Left ventricle myocardium inferior (tissue), 1 donor: ENCODE measurements around the gene TLL1. TPM values are rescaled to one million over a fixed set of nuclear protein-coding genes. Genes with fewer than 3 reads are reported as not detected.
A peak's percentile ranks its signal among the peaks of the same experiment; 100 is the strongest.

Experiments
- DNase-seq: peaks from one replicate; pipeline ENCODE4 v3.0.0-alpha.2; 2020
- H3K27ac ChIP-seq: fragments of 200-600 bp; replicated peaks from 2 replicates; pipeline ENCODE4 v1.8.0; 2021
- H3K27me3 ChIP-seq: fragments of 200-600 bp; 2 replicates; pipeline ENCODE4 v1.8.0; 2021; ENCODE audit warnings: low read depth
- H3K36me3 ChIP-seq: fragments of 200-600 bp; 2 replicates; pipeline ENCODE4 v1.8.0; 2021
- H3K4me1 ChIP-seq: fragments of 200-600 bp; 2 replicates; pipeline ENCODE4 v1.8.0; 2021
- H3K4me3 ChIP-seq: fragments of 200-600 bp; 2 replicates; pipeline ENCODE4 v1.8.0; 2021; ENCODE audit warnings: mild to moderate bottlenecking, moderate library complexity
- H3K9me3 ChIP-seq: fragments of 200-600 bp; replicated peaks from 2 replicates; pipeline ENCODE4 v1.8.0; 2021
- CTCF ChIP-seq: fragments of 200-600 bp; IDR thresholded peaks from 2 replicates; pipeline ENCODE4 v1.8.0; 2021; ENCODE audit warnings: antibody characterized with exemption, mild to moderate bottlenecking, borderline replicate concordance
- intact Hi-C: fragments of 100-400 bp; cut with micrococcal nuclease; formaldehyde crosslinking; loops from one replicate; pipeline ENCODE4 v1.11.0; 2022
- total RNA-seq: library from RNA; stranded (reverse); fragmentation: NEBNext Ultra II Directional; extraction: Animal tissue kit (Norgen Biotek cat#: 25700); gene quantifications from one replicate; pipeline ENCODE4 v1.2.1, GENCODE V29; 2021
- donor health status: DM: no; HTN: yes; CAD: no; lungs with severe emphysema.

The TLL1 gene
- total RNA-seq, 1 donor from 2014 or later = 1.0 TPM

GRCh38 chr4:165873298-165874071, 448 bp downstream of the TLL1 start:
- Histone ChIP-seq H3K4me3 (peak overlapping the region; percentile 73), H3K4me1 (peaks cover 30% of the 10 kb centered on the region), H3K27ac (peak overlapping the region; percentile 28), H3K27me3 (peaks cover 47% of the 10 kb centered on the region), H3K9me3 (no peaks in the 10 kb centered on the region), H3K36me3 (no peaks in the 10 kb centered on the region)
- intact Hi-C loops = no loop called here
- no peak for TF ChIP-seq CTCF
- DNase-seq = peak; percentile 24

DNA sequence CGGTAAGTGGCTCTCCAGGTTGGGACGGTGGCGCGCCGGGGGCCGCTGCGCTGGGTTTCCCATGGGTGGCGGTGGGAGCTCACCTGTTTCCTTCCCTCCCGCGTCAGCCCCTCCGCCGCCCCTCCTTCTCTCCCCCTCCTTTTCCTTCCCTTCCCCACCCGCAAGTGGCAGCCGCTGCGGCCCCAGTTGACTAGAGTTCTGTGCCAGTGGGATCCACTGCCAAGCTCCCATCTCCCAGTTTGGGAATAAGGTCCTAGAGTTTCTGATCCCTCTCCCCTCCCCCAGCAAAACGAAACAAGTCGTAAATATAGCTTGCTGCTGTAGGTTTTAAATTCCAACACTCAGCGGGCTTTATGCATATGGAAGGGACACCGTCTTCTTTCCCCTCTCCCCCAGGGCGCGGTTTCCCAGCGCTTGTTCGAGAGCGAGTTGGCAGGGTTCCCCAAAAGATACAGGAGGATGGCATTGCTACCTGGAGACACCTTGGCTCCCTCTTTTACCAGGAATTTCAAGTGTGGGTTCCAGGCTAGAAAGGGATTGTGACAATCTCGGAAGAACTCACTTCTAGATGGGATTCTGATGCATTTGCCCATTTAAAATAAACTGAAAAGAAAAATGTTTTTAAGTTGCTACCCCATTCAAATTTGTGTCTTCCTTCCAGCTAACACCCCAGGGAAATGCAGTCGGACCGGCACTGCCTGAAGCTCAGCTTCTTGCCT, 1.2 kb downstream of the TLL1 start:
- Histone ChIP-seq H3K27ac (peak overlapping the region; percentile 28), H3K4me3 (peak overlapping the region; percentile 73), H3K4me1 (peaks cover 30% of the 10 kb centered on the region), H3K36me3 (no peaks in the 10 kb centered on the region), H3K9me3 (no peaks in the 10 kb centered on the region), H3K27me3 (peaks cover 47% of the 10 kb centered on the region)
- TF ChIP-seq CTCF = no peak
- intact Hi-C loops = no loop called here
- DNase-seq = peak; percentile 12

- DNase-seq = peak; percentile 19
- H3K36me3 ChIP-seq = no peaks in the 10 kb centered on the region
- H3K27ac ChIP-seq = no peak overlapping the region
- no peaks in the 10 kb centered on the region for H3K9me3 ChIP-seq
- peaks cover 30% of the 10 kb centered on the region for H3K4me1 ChIP-seq
- intact Hi-C loops = no loop called here
- H3K27me3 ChIP-seq = peaks cover 42% of the 10 kb centered on the region
- TF ChIP-seq CTCF = no peak
- H3K4me3 ChIP-seq = peak overlapping the region; percentile 73
Measured at GRCh38 chr4:165874791-165875371, 1.8 kb downstream of the TLL1 start.

DNA sequence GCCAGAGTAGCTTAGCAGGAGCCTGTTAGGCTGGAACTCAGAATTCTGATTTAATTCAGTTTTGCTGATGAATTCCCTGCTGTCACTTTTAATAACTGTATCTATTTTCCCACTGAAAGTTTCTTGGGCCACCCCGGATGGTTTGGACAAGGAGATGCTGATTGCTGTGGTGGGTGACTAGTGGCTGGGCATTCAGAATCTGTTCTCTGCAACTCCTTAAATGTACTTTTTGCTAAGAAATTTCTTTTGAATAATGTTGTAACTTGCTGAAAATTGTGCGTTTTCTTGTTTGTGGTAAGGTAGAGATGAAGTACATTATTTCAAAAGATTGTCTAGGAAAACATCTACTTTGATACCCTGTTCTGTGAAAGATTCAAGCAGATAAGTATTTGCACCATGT, 2.4 kb downstream of the TLL1 start:
- peak overlapping the region; percentile 73 for H3K4me3 ChIP-seq
- H3K36me3 ChIP-seq = no peaks in the 10 kb centered on the region
- H3K4me1 ChIP-seq = peaks cover 30% of the 10 kb centered on the region
- intact Hi-C loops = no loop called here
- TF ChIP-seq CTCF = no peak
- peaks cover 39% of the 10 kb centered on the region for H3K27me3 ChIP-seq
- DNase-seq = no peak
- H3K9me3 ChIP-seq = no peaks in the 10 kb centered on the region
- H3K27ac ChIP-seq = no peak overlapping the region

- Histone ChIP-seq H3K4me1 (peaks cover 28% of the 10 kb centered on the region), H3K4me3 (no peak overlapping the region), H3K36me3 (no peaks in the 10 kb centered on the region), H3K27me3 (peaks cover 32% of the 10 kb centered on the region), H3K9me3 (no peaks in the 10 kb centered on the region), H3K27ac (no peak overlapping the region)
- TF ChIP-seq CTCF = no peak
- intact Hi-C loops = no loop called here
- DNase-seq = no peak
Measured at GRCh38 chr4:165877286-165877685, 4.2 kb downstream of the TLL1 start.
